H9 (cell line): Measurements from ENCODE around the gene IRX4. TPM values are rescaled to one million over a fixed set of nuclear protein-coding genes. Genes with fewer than 3 reads are reported as not detected.

Source experiments
- DNase-seq: peaks from one replicate; pipeline ENCODE4 v3.0.0-alpha.2; 2017
- H2AFZ ChIP-seq: one replicate; pipeline ENCODE4 v1.6.1; 2013; ENCODE audit warnings: mild to moderate bottlenecking, low read length, control low read depth, moderate library complexity
- H2AK5ac ChIP-seq: 2 replicates; pipeline ENCODE4 v1.6.1; 2013; ENCODE audit warnings: low read length, control low read depth, mixed read lengths; ENCODE audit not compliant: insufficient read length
- H2BK120ac ChIP-seq: one replicate; pipeline ENCODE4 v1.6.1; 2013; ENCODE audit warnings: low read depth, mild to moderate bottlenecking, low read length, control low read depth, inconsistent platforms; ENCODE audit not compliant: poor library complexity, severe bottlenecking
- H2BK12ac ChIP-seq: 2 replicates; pipeline ENCODE4 v1.6.1; 2013; ENCODE audit warnings: low read length, control low read depth, mixed read lengths, low read depth; ENCODE audit not compliant: insufficient read length
- H2BK15ac ChIP-seq: 2 replicates; pipeline ENCODE4 v1.6.1; 2013; ENCODE audit warnings: low read depth, low read length, control low read depth
- H2BK20ac ChIP-seq: one replicate; pipeline ENCODE4 v1.6.1; 2013; ENCODE audit warnings: low read depth, mild to moderate bottlenecking, low read length, control low read depth, inconsistent platforms; ENCODE audit not compliant: poor library complexity, severe bottlenecking
- H2BK5ac ChIP-seq: 2 replicates; pipeline ENCODE4 v1.6.1; 2013; ENCODE audit warnings: low read length, control low read depth, mixed read lengths; ENCODE audit not compliant: insufficient read length
- H3K14ac ChIP-seq: 2 replicates; pipeline ENCODE4 v1.6.1; 2013; ENCODE audit warnings: low read length, control low read depth; ENCODE audit not compliant: insufficient read depth
- H3K18ac ChIP-seq: 2 replicates; pipeline ENCODE4 v1.6.1; 2013; ENCODE audit warnings: low read depth, mild to moderate bottlenecking, mixed read lengths, low read length, control low read depth; ENCODE audit not compliant: insufficient read length
- H3K23ac ChIP-seq: 2 replicates; pipeline ENCODE4 v1.6.1; 2013; ENCODE audit warnings: low read length, control low read depth, mixed read lengths, low read depth; ENCODE audit not compliant: insufficient read length
- H3K23me2 ChIP-seq: 2 replicates; pipeline ENCODE4 v1.6.1; 2013; ENCODE audit warnings: low read depth, mild to moderate bottlenecking, mixed read lengths, low read length, control low read depth; ENCODE audit not compliant: insufficient read length, poor library complexity, severe bottlenecking
- H3K27ac ChIP-seq: 2 replicates; pipeline ENCODE4 v1.5.1; 2013; ENCODE audit warnings: low read length, control low read depth, mixed read lengths, low read depth; ENCODE audit not compliant: insufficient read length
- H3K27me3 ChIP-seq: 2 replicates; pipeline ENCODE4 v1.6.1; 2013; ENCODE audit warnings: low read length, control low read depth, inconsistent platforms; ENCODE audit not compliant: insufficient read depth
- H3K4ac ChIP-seq: 2 replicates; pipeline ENCODE4 v1.6.1; 2013; ENCODE audit warnings: low read depth, mild to moderate bottlenecking, control low read depth, inconsistent platforms, low read length, moderate library complexity
- H3K4me1 ChIP-seq: 2 replicates; pipeline ENCODE4 v1.6.1; 2013; ENCODE audit warnings: low read length, control low read depth, inconsistent platforms; ENCODE audit not compliant: insufficient read depth
- H3K4me2 ChIP-seq: 2 replicates; pipeline ENCODE4 v1.6.1; 2013; ENCODE audit warnings: low read length, control low read depth, mixed read lengths; ENCODE audit not compliant: insufficient read length, insufficient read depth
- H3K56ac ChIP-seq: 2 replicates; pipeline ENCODE4 v1.6.1; 2013; ENCODE audit warnings: low read depth, mild to moderate bottlenecking, mixed read lengths, low read length, control low read depth; ENCODE audit not compliant: insufficient read length
- H3K79me1 ChIP-seq: 2 replicates; pipeline ENCODE4 v1.6.1; 2013; ENCODE audit warnings: low read depth, mild to moderate bottlenecking, moderate library complexity, low read length, control low read depth, inconsistent platforms; ENCODE audit not compliant: insufficient read depth, poor library complexity, severe bottlenecking
- H3K79me2 ChIP-seq: 2 replicates; pipeline ENCODE4 v1.6.1; 2013; ENCODE audit warnings: low read length, control low read depth, inconsistent platforms; ENCODE audit not compliant: insufficient read depth
- H3K9ac ChIP-seq: 2 replicates; pipeline ENCODE4 v1.6.1; 2013; ENCODE audit warnings: low read length, control low read depth, mixed read lengths; ENCODE audit not compliant: insufficient read length; ENCODE audit errors: extremely low read depth
- H3K9me3 ChIP-seq: one replicate; pipeline ENCODE4 v1.6.1; 2013; ENCODE audit warnings: low read depth, low read length, inconsistent platforms; ENCODE audit not compliant: control insufficient read depth
- H3T11ph ChIP-seq: one replicate; pipeline ENCODE4 v1.6.1; 2013; ENCODE audit warnings: mild to moderate bottlenecking, low read length, control low read depth, inconsistent platforms
- H4K20me1 ChIP-seq: one replicate; pipeline ENCODE4 v1.6.1; 2013; ENCODE audit not compliant: control insufficient read depth, insufficient read length, insufficient read depth
- H4K5ac ChIP-seq: 2 replicates; pipeline ENCODE4 v1.6.1; 2013; ENCODE audit warnings: low read depth, mild to moderate bottlenecking, mixed read lengths, low read length, control low read depth; ENCODE audit not compliant: insufficient read length
- H4K8ac ChIP-seq: replicated peaks from 2 replicates; pipeline ENCODE4 v1.6.1; 2013; ENCODE audit warnings: low read length, control low read depth, mixed read lengths, low read depth; ENCODE audit not compliant: insufficient read length
- H4K91ac ChIP-seq: 2 replicates; pipeline ENCODE4 v1.6.1; 2013; ENCODE audit warnings: low read depth, mild to moderate bottlenecking, moderate library complexity, mixed read lengths, low read length, control low read depth; ENCODE audit not compliant: insufficient read length
- H3K27ac Mint-ChIP-seq, 3 experiments: 2 replicates in 2 of 3; 3 replicates in 1 of 3; pipeline ENCODE4 v1.8.0; 2020 to 2021; ENCODE audit warnings: mixed read lengths in 3 of 3, mild to moderate bottlenecking in 1 of 3, moderate library complexity in 1 of 3
- H3K27me3 Mint-ChIP-seq: 2 replicates; pipeline ENCODE4 v1.8.0; 2021; ENCODE audit warnings: low read depth, mild to moderate bottlenecking, moderate library complexity, mixed read lengths
- H3K36me3 Mint-ChIP-seq, 3 experiments: 2 replicates in 2 of 3; 3 replicates in 1 of 3; pipeline ENCODE4 v1.8.0; 2020 to 2021; ENCODE audit warnings: low read depth in 3 of 3, mixed read lengths in 3 of 3; ENCODE audit not compliant: insufficient read depth in 1 of 3
- H3K4me1 Mint-ChIP-seq, 2 experiments: 2 replicates each; pipeline ENCODE4 v1.8.0; 2020; ENCODE audit warnings: mixed read lengths in 2 of 2
- H3K4me3 Mint-ChIP-seq, 2 experiments: 2 replicates in 1 of 2; 3 replicates in 1 of 2; pipeline ENCODE4 v1.8.0; 2020 to 2021; ENCODE audit warnings: mild to moderate bottlenecking in 2 of 2, mixed read lengths in 2 of 2, moderate library complexity in 1 of 2
- H3K9me3 Mint-ChIP-seq, 2 experiments: 2 replicates in 1 of 2; 3 replicates in 1 of 2; pipeline ENCODE4 v1.8.0; 2020; ENCODE audit warnings: mild to moderate bottlenecking in 2 of 2, mixed read lengths in 2 of 2, moderate library complexity in 1 of 2
- CTCF ChIP-seq: fragments of 200-600 bp; sonication (generic); conservative IDR thresholded peaks from 3 replicates; pipeline ENCODE4 v1.8.0; 2021; ENCODE audit warnings: antibody characterized with exemption, mild to moderate bottlenecking
- WGBS: extraction: QIAGEN DNeasy Blood & Tissue Kit; methylation state at CpG from one replicate; pipeline ENCODE4 v1.1.7; 2013; ENCODE audit warnings: missing lambda C conversion rate, low lambda C conversion rate, mixed read lengths; ENCODE audit not compliant: insufficient read length; ENCODE audit errors: extremely low coverage; 5-methylcytosine and 5-hydroxymethylcytosine counted together
- total RNA-seq: library from RNA; stranded (reverse); gene quantifications from 2 replicates; pipeline ENCODE4 v1.2.1, GENCODE V29; 2021

The IRX4 gene
- total RNA-seq, 1 experiment from 2014 or later = 3.2 TPM

- no peak overlapping the region for H3K23ac ChIP-seq
- no peaks in the 10 kb centered on the region for H4K20me1 ChIP-seq
- H2AK5ac ChIP-seq = no peak overlapping the region
- H2AFZ ChIP-seq = no peak overlapping the region
- H4K8ac ChIP-seq = no peak overlapping the region
- H3T11ph ChIP-seq = no peak overlapping the region
- no CpG with 5 or more reads among the region's 8 CpGs for WGBS
- H3K9me3 ChIP-seq = no peaks in the 10 kb centered on the region
- Mint-ChIP-seq H3K36me3 (no peaks in the 10 kb centered on the region), H3K27me3 (no peaks in the 10 kb centered on the region; the same call in 1 of the 2 replicates), H3K27ac (no peak overlapping the region), H3K4me1 (no peaks in the 10 kb centered on the region), H3K4me3 (no peak overlapping the region), H3K9me3 (no peaks in the 10 kb centered on the region; a peak in 2 of 5 replicates)
- no peak overlapping the region; the same call in 1 of the 2 replicates for H3K14ac ChIP-seq
- no peaks in the 10 kb centered on the region for H3K23me2 ChIP-seq
- H3K79me2 ChIP-seq = no peaks in the 10 kb centered on the region
- H3K27ac ChIP-seq = no peak overlapping the region
- H3K4me2 ChIP-seq = no peak overlapping the region
- H3K18ac ChIP-seq = no peak overlapping the region
- H3K27me3 ChIP-seq = no peaks in the 10 kb centered on the region
- no peak overlapping the region for H2BK5ac ChIP-seq
- H3K9ac ChIP-seq = no peak overlapping the region
- no peaks in the 10 kb centered on the region; the same call in 1 of the 2 replicates for H3K4me1 ChIP-seq
- H3K79me1 ChIP-seq = no peaks in the 10 kb centered on the region
- H2BK15ac ChIP-seq = no peak overlapping the region
- no peak overlapping the region for H2BK120ac ChIP-seq
- no peak overlapping the region for H3K4ac ChIP-seq
- no peak for TF ChIP-seq CTCF
- H2BK12ac ChIP-seq = no peak overlapping the region
- H3K56ac ChIP-seq = no peak overlapping the region
- H4K91ac ChIP-seq = no peak overlapping the region
- H2BK20ac ChIP-seq = no peak overlapping the region
- no peak overlapping the region for H4K5ac ChIP-seq
- DNase-seq = no peak
These were observed 31.7 kb upstream of the IRX4 start for GRCh38 chr5:1914471-1914870.
